Stimulated activated CD8-positive, alpha-beta memory T cell treated with anti-CD3 and anti-CD28 coated beads, Interleukin-7, amount 100 ng/mL, for 48 hours (primary cell): Measurements from ENCODE around the gene CTIF.

ENCODE experiments used
- DNase-seq, 2 donors: peaks; one replicate each; pipeline ENCODE4 v3.0.0-alpha.2; 2020; ENCODE audit warnings: low read depth in 1 of 2; ENCODE audit errors: extremely low read depth in 1 of 2

The CTIF gene

GRCh38 chr18:48550101-48550729 is 11.4 kb downstream of the CTIF start:
- no peak for DNase-seq

- DNase-seq = no peak
Observed at GRCh38 chr18:48551100-48551499, 12.3 kb downstream of the CTIF start.

- no peak for DNase-seq
Observed at GRCh38 chr18:48552130-48552529, 13.3 kb downstream of the CTIF start.

- no peak for DNase-seq
Observed at GRCh38 chr18:48553236-48553635, 14.4 kb downstream of the CTIF start.

GRCh38 chr18:48554610-48555400 is 16.0 kb downstream of the CTIF start:
- no peak for DNase-seq

- DNase-seq = no peak
Observed at GRCh38 chr18:48555465-48555995, 16.7 kb downstream of the CTIF start.

GRCh38 chr18:48557640-48558174 is 18.9 kb downstream of the CTIF start:
- no peak for DNase-seq

GRCh38 chr18:48558248-48558647 is 19.4 kb downstream of the CTIF start:
- DNase-seq = no peak

- no peak for DNase-seq
Observed at GRCh38 chr18:48560491-48560890, 21.7 kb downstream of the CTIF start.

- no peak for DNase-seq
Observed at GRCh38 chr18:48562075-48562474, 23.2 kb downstream of the CTIF start.

GRCh38 chr18:48563027-48563426 is 24.2 kb downstream of the CTIF start:
- no peak for DNase-seq

- DNase-seq = no peak
Observed at GRCh38 chr18:48564139-48564538, 25.3 kb downstream of the CTIF start.

GRCh38 chr18:48565105-48565504 is 26.3 kb downstream of the CTIF start:
- DNase-seq = no peak

GRCh38 chr18:48566589-48566988 is 27.8 kb downstream of the CTIF start:
- no peak for DNase-seq

GRCh38 chr18:48567388-48567787 is 28.6 kb downstream of the CTIF start:
- DNase-seq = no peak

GRCh38 chr18:48569139-48569914 is 30.5 kb downstream of the CTIF start:
- DNase-seq = no peak

- no peak for DNase-seq
Observed at GRCh38 chr18:48569915-48570264, 31.1 kb downstream of the CTIF start.

GRCh38 chr18:48570313-48570712 is 31.5 kb downstream of the CTIF start:
- DNase-seq = no peak

GRCh38 chr18:48571639-48572384 is 33.0 kb downstream of the CTIF start:
- no peak for DNase-seq

GRCh38 chr18:48572402-48573126 is 33.7 kb downstream of the CTIF start:
- DNase-seq = no peak
